Posterior vena cava (tissue), 2 donors: Measurements from ENCODE around the gene FGFBP1. TPM values are rescaled to one million over a fixed set of nuclear protein-coding genes. Genes with fewer than 3 reads are reported as not detected.
"Not testable (repeated sequence)": the region's sequence is repeated elsewhere in the genome, so short reads cannot be mapped to it uniquely, and the experiment has no call there.

Experiments used
- DNase-seq: peaks from one replicate; pipeline ENCODE4 v3.0.0-alpha.2; 2020; ENCODE audit warnings: low spot score
- intact Hi-C, 2 donors: fragments of 100-400 bp; cut with DNase I; formaldehyde crosslinking; loops; one replicate each; pipeline versions ENCODE4 v1.14.1 to v1.14.2; 2022 to 2023
- total RNA-seq, 2 donors: library from RNA; stranded (reverse); fragmentation: NEBNext Ultra II Directional; extraction: Animal tissue kit (Norgen Biotek cat#: 25700); gene quantifications; one replicate each; pipeline ENCODE4 v1.2.1, GENCODE V29; 2021
- donor health status: DM: yes; HTN: yes; CAD: no.
- donor health status: DM: yes; HTN: yes; CAD: no.

The FGFBP1 gene
- total RNA-seq, 2 donors from 2014 or later, result not detected

DNA sequence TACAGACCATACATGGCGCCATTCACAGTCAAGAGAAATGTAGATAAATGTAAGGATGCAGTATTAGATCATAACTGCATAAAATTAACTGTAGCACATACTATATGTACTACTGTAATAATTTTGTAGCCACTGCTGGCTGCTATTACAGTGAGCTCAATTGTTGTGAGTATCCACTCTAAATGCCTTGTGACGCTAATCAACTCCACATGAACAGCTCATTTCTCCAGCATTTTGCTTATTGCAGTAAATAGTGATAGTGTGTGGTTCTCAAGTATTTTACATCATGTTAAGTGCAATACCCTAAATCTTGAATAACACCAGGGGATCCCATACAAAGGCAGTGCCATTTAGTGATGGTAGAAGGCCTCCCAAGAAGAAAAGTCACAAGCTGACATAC, 21.2 kb downstream of the FGFBP1 start:
- intact Hi-C loops, result no loop called here
- DNase-seq, result no peak

DNA sequence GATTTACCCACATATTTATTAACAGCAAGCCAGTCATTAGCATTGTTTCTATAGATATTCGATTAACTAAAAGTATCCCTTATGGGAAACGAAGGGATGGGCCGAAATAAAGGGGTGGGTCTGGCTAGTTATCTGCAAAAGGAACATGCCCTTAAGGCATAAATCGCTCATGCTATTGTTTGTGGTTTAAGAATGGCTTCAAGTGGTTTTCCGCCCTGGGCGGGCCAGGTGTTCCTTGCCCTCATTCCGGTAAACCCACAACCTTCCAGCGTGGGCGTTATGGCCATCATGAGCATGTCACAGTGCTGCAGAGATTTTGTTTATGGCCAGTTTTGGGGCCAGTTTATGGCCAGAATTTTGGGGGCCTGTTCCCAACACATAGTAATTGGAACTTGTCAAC, 22.2 kb downstream of the FGFBP1 start:
- intact Hi-C loops, DNase-seq: not testable (repeated sequence)

DNA sequence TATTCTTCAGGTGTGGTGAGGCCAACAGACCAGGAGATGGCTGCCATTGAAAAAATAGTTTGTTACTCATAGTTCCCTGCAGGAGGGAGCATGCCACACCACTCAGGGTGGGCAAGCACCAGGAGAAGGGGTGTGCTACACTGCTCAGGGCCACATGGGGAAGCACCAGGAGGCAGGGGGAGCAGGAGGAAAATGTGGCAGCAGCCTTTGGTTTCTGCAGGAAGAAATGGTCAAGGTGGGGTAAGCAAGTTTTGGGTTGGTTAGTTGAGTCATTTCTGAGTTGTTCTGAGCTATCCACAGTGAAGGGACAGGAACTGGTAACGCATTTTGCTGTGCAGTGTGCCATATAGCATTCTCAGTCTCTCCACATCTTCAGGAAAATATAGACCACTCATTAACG, 23.8 kb downstream of the FGFBP1 start:
- intact Hi-C loops, result loop anchor here in 1 of 2 donors (1.0 kb wide), 1 partner anchor 49 kb away; the partner anchor contains the start of gene FGFBP2
- no peak for DNase-seq

DNA sequence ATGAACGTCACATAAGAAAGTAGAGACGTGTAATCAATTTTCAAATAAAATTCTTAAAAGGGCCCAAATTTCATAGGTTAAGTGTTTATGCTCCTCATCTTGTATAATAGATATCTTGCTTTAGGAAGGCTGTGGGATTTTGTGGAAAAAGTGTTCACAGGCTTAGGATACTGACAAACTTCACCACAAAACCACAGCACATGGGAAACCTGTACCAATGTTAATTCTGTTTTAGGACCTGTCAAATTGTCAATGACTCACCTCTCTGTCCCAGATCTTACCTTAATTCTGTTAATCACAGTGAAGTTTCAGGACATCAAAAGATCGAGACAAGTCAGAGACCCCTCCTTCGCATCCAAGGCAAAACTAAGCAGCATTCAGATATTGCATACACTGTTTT, 24.2 kb downstream of the FGFBP1 start:
- intact Hi-C loops, result loop anchor here in 1 of 2 donors (1.0 kb wide), 1 partner anchor 49 kb away; the partner anchor contains the start of gene FGFBP2

DNA sequence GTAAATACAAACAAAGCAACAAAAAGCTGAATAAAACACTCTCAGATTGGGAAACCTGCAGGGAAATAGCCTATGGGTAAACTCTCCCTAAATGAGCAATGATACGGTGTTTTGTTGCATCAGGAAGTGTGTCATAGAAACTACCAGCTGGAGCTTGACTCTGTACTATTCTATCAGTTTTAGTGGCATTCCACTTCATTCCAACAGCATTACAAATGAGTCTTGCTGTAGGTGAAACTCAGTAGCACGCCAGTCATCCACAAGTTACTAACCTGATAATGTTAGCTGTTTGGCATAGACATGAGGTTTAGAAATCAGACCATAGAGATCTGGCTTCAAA, 24.9 kb downstream of the FGFBP1 start:
- intact Hi-C loops, result no loop called here
- no peak for DNase-seq

More for the DNA sequence above, 24.2 kb downstream of the FGFBP1 start:
- no peak for DNase-seq

DNA sequence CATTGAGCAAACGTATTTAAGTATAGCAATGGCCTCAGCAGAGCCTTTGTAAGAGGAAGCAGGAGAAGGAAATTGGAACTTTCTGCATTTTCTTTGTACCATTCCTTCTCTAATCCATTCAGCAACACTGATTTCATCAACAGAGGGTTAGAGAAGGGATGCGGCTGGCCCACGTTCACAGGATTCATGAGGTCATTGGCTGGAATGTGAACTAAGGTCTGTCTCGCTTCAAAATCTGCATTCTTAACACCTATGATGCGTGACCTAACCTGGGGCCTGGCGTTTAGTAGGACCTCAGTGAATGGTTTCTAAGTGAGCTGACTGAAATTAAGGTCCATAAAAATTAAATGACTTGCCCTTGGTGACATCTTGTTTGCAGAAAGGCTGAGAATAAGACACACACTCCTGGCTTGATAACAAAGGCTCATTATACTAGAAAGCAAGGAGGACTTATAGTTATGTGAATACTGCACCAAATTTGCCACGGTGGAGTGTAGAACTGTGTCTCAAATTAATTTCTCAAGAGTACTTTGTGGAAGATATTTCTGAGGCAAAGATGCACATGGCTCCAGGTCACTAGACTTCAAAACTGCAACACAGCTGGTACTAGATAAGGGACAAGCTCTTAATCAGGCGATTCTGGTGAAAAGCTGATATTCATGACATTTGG, 25.4 kb downstream of the FGFBP1 start:
- no peak for DNase-seq
- intact Hi-C loops, result no loop called here

DNA sequence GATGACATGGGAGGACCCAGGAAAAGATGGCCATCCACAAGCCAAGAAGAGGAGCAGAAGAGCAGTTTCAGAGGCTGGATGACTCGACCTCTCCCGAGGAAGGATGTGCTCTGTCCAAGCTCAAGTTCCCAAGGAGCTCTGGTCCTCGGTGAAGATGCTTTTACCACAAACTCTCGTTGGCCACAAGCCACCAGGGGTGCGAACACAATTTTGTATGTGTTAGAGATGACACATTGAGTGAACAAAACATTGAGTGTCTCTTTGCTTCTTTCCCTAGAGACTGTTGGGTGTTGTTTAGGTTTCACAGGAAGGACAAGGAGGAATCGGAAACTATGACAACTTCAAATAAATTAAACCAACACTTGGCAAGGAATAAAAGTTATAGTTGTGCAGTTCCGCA, 26.3 kb downstream of the FGFBP1 start:
- intact Hi-C loops, result no loop called here
- DNase-seq, result no peak

DNA sequence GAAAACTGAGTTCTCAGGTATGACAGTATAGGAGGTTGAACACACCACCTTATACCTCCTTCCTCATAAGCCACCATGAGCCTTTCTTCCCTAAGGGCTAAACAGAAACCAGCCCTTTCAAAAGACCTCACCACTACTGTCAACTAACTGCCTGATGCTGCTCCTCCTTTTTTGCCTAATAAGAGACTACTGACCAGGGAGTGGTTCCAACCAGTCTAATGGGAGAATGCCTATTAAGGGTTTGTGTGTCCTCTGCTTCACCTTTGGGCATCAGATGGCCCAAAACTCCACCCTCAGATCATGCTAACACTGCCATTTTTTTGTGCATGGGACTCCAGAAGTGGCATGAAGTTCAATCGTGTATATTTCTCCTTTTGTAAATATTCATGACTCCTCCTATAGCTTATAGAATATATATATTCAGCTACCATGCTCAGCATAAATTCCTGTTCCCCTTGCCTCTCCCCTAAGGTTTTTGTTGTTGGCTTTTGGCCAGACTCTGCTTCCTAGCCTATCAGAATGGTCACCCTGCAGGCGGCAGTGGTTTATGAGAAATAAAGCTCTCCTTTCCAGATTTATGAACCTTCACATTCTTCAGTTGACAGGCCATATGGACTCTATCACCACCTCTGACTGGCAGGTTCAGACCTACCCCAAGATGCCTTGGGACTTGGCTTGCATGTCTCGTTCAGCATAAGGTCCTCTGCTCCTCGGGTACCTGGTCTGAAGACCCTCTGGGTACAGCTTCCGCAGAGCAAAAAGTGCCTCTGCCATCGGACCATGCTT, 28.2 kb downstream of the FGFBP1 start:
- DNase-seq, result no peak
- intact Hi-C loops, result no loop called here

DNA sequence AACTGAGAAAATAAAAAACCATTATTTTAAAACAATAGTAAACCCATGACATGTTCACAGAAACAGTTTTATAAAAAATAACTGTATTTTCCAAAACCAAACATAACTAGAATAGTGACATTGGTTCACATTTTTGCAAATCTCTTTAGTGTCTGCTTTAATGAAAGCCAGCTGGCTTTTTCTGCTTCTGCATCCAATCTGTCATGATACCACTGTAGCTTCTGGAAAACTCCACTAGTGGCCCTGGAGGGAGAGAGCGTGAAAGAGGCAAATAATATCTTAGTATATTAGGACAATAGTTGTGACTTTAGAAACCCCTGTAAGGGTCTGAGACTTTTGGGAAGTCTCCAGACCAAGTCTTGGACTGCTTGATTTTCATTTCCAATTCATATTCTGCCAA, 31.1 kb downstream of the FGFBP1 start:
- intact Hi-C loops, result no loop called here
- no peak for DNase-seq

DNA sequence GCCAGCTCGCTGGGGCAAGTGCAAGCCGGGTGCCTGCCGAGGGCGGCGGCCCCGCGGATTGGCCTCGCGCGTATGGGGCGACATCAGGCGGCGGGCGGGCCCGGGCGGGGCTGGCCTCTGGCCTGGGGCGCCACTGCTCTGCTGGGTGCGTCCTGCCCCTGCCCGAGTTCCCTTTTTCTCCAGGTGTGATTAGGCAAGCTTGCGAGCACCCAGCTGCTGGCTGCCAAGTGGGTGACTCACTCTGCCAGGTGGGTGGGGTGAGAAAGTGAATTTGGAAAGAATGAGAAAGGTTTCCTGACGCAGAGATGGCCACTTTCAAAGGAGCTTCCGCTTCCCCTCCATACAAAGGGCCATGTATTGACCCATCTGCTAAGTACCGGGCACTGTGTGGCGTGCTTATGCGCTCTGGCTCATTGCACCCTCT, 32.5 kb downstream of the FGFBP1 start:
- intact Hi-C loops, result no loop called here
- DNase-seq, result no peak

DNA sequence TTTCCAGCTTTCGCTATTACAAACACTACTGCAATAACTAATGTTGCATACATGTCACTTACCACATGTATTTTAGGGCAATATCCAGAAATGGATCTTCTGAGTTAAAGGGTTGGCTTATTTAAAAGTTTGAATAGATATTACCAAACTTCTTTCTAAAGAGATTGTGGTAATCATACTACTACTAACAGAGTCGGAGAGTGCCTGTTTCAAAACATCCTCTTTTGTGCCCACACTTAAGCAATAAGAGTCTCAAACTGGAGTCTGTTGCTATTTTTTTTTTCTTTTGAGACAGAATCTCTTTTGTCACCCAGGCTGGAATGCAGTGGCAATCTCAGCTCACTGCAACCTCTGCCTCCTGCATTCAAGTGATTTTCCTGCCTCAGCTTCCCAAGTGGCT, 35.8 kb downstream of the FGFBP1 start:
- DNase-seq, result no peak
- intact Hi-C loops, result no loop called here

DNA sequence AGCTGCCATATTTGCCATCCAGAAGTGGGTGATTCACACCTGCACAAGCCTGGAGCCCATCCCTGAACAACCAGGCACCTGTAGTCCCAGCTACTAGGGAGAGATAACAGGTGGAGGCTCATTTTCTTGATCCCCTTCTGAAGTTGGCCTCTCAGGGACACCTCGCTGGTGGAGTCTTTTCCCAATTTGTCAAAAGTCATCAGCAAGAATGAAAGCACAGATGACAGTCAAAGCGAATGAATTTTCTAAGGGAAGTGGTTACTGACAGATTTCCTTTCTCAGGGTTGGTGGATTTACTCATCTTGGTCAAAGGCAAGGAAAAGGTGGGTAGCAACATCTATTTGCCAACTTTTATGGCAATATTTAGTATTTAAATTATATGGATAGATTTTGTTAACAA, 36.5 kb downstream of the FGFBP1 start:
- DNase-seq, result no peak
- intact Hi-C loops, result no loop called here

DNA sequence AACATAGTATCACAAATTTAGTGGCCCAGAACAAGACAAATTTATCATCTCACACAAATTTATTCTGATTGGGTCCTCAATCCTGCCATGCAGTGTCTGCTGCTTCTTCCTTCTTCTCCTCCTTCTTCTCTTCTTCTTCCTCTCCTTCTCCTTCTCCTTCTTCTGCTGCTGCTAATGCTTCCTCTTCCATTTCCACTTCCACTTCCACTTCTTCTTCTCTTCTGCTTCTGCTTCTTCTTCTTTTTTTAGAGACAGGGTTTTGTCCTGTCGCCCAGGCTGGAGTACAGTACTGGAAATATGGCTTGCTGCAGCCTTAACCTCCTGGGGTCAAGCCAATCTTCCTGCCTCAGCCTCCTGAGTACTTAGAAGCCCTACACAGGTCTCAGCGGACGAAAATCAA, 37.5 kb downstream of the FGFBP1 start:
- intact Hi-C loops, result no loop called here
- DNase-seq, result no peak

DNA sequence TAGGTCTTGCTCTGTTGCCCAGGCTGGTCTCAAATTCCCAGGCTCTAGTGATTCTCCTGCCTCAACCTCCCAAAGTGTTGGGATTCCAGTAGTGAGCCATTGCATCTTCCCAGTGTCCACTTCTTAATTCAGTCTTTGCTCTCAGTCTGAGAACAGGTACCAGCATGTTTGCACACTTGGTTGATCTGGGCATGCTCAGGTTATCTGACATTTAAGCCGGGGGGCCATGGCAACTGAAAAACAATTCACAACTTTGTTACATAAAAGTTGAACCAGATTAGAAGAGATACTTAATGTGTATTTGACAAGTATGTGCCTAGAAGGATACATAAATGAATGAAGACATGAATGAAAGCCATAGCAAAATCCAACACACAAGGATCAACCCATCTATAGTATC, 39.0 kb downstream of the FGFBP1 start:
- intact Hi-C loops, result no loop called here

DNA sequence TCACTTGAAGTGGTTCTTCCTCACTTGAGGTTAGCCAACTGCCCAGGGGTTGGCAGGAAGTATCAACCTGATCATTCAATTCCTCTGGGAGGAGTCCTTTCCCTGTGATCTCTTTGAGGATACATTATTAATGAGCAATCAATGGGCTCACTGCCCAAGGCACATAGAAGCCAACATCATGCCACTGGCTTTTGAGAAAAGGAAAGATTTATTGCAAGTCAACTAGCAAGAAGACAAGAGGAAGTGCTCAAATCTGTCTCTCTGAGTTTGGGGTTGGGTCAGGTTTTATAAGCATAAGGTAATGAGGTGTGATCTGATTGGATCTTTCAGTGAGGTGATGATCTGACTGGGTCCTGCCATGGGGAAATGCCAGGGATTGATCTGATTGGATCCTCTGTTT, 39.6 kb downstream of the FGFBP1 start:
- DNase-seq, result no peak
- intact Hi-C loops, result no loop called here

More for the DNA sequence above, 39.0 kb downstream of the FGFBP1 start:
- no peak for DNase-seq

DNA sequence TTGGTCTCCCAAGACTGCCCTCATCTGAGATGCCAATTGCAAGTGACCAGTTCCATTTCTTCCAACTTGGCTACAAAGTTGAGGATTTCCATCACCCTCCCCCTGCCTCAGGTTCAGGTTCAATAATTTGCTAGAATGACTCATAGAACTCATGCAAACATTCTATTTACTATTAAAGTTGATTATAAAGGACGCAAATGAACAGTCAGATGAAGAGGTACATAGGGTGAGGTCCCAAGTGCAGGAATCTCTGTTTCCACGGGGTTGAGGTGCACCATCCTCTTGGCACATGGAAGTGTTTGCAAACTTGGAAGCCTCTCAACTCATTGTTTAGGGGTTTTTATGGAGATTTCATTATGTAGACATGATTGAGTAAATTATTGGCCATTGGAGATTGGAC, 41.0 kb downstream of the FGFBP1 start:
- intact Hi-C loops, result no loop called here

DNA sequence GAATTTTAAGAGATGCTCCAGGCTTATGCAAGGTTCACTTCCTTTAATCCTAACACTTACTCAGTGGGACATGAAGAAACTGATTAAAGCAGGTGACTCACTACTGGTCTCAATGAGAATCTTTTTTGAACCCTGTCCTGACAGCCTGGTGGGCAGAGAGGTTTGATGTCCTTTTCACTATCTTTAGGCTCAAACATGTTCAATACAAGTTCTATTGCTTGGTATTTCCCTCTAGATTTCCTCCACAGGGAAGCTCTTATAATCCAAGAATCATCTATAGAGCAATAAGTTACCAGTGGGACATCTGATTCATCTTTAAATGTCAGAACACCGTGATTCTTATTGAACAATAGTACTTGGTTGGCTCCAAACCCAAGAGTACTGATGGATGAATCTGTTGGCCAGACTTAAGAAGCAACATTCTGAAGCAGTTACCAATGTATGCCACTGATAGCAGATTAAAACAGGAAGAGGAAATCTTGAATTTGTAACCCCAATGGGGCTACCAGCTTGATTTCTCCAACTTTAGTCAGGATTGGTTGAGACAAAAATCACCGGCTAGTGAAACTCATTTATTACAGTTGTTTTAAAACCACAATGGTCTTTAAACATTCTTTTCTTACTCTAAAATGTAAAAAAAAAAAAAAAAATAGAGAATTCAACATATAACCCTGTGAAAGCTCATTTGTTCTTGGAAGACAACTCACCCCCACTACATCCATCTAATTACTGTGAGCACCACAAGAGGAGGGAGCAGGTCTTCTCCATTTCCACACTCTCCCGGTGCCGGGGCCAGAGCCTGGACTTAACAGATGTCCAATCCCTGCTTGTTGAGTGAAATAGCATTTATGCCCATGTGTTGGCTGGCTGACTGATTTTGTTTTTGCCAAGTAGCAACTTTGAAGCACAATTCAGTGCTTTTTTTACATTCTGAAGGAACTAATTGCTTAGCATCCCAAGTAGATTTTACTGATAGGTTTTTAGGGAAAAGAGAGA, 43.3 kb downstream of the FGFBP1 start:
- DNase-seq, result no peak

More for the DNA sequence above, 41.0 kb downstream of the FGFBP1 start:
- no peak for DNase-seq

DNA sequence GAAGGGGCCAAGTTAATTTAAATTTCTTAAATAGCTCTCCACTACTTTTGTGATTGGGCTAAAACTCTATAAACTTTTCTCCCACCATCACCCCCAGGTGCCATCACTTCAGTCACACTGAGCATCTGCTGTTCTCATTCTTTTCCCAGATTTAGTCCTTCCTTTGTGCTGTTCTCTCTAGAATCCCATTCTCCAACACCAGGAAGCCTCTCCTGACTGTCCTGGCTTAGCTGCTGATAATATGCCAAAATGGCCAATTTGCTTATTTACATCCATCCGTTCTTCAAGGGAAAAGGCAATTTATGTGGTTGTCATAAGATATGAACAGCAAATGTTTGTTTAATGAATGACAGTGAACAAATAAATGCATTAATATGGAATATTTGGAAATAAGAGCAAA, 44.1 kb downstream of the FGFBP1 start:
- intact Hi-C loops, result no loop called here

More for the DNA sequence above, 43.3 kb downstream of the FGFBP1 start:
- intact Hi-C loops, result no loop called here

DNA sequence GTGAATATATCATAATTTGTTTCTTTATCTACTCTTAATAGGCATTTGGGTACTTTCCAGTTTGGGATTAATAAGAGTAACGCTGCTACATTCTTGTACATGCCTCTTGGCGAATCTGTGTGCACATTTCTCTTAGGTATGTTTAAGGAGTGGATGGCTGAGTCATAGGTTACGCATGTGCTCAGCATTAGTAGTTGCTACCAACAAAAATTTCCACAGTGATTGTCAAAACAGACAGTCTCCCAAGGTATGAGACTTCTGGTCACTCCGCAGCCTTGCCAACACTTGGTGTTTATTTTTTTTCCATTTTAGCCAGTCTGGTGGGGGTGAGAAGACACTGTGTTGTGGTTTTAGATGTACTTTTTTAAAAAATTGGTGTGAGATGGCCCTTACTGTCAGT, 44.6 kb downstream of the FGFBP1 start:
- intact Hi-C loops, result no loop called here

More for the DNA sequence above, 44.1 kb downstream of the FGFBP1 start:
- DNase-seq, result no peak

DNA sequence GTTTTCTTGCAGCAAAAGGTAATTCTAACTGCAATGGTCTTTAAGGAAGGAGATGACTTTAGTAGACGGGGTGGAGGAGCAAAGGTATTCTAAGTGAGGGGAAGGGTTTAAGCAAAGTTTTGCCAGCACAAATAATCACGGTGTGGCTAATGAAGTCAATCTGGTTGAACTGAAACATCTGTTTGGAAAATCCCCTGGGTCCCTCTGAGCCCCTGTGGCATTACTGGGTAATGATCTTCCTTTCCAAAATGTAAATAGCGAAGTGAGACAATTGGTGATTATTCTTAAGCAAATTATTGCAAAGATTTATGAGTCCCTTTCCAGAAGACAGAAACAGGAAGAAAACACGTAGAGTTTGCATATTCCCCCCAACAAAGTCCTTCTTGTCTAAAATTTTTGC, 47.2 kb downstream of the FGFBP1 start:
- intact Hi-C loops, result no loop called here
- DNase-seq, result no peak

More for the DNA sequence above, 44.6 kb downstream of the FGFBP1 start:
- DNase-seq, result no peak
